Measurements from ENCODE around the gene RNU2-1.
"Not testable (repeated sequence)": the region's sequence is repeated elsewhere in the genome, so short reads cannot be mapped to it uniquely, and the experiment has no call there.

DNA sequence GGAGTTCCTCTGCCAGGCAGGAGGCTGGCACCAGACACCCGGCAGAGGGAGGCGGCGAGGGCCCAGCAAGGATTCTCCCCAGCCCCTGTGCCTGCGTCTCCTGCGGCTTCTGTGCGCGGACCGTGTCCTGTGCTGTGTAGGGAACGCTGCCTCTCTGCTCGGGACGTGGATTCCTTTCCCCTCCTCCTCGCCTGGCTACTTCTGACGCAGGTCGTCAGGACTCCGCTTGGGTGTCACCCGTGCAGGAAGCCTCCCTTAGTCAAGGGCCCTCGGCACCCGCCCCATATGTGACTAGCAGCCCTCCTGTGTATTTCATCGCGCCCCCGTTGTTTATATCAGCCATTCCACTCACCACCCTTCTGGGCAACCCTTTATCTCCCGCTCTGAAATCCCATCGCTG lies 12.7 kb upstream of the RNU2-1 start:
- TF ChIP-seq, protein P1, sequence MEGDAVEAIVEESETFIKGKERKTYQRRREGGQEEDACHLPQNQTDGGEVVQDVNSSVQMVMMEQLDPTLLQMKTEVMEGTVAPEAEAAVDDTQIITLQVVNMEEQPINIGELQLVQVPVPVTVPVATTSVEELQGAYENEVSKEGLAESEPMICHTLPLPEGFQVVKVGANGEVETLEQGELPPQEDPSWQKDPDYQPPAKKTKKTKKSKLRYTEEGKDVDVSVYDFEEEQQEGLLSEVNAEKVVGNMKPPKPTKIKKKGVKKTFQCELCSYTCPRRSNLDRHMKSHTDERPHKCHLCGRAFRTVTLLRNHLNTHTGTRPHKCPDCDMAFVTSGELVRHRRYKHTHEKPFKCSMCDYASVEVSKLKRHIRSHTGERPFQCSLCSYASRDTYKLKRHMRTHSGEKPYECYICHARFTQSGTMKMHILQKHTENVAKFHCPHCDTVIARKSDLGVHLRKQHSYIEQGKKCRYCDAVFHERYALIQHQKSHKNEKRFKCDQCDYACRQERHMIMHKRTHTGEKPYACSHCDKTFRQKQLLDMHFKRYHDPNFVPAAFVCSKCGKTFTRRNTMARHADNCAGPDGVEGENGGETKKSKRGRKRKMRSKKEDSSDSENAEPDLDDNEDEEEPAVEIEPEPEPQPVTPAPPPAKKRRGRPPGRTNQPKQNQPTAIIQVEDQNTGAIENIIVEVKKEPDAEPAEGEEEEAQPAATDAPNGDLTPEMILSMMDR (IDR thresholded peaks at IDR 0.05) = not testable (repeated sequence)
- TF ChIP-seq GATA2 (CRISPR knock-in tag; IDR thresholded peaks at IDR 0.05); EZH2phosphoT487 (IDR thresholded peaks at IDR 0.05; ENCODE audit: borderline replicate concordance, low read depth); RAD21 (IDR thresholded peaks at IDR 0.05; ENCODE audit: low read length); MAX (IDR thresholded peaks at IDR 0.05; ENCODE audit: low read depth); RXRA (IDR thresholded peaks at IDR 0.05; ENCODE audit: borderline replicate concordance, low read depth); SMC3 (IDR thresholded peaks at IDR 0.05; ENCODE audit: low read depth, low read length); RFX5 (IDR thresholded peaks at IDR 0.05; ENCODE audit: low read length): not testable (repeated sequence)
- TF ChIP-seq, protein P2, sequence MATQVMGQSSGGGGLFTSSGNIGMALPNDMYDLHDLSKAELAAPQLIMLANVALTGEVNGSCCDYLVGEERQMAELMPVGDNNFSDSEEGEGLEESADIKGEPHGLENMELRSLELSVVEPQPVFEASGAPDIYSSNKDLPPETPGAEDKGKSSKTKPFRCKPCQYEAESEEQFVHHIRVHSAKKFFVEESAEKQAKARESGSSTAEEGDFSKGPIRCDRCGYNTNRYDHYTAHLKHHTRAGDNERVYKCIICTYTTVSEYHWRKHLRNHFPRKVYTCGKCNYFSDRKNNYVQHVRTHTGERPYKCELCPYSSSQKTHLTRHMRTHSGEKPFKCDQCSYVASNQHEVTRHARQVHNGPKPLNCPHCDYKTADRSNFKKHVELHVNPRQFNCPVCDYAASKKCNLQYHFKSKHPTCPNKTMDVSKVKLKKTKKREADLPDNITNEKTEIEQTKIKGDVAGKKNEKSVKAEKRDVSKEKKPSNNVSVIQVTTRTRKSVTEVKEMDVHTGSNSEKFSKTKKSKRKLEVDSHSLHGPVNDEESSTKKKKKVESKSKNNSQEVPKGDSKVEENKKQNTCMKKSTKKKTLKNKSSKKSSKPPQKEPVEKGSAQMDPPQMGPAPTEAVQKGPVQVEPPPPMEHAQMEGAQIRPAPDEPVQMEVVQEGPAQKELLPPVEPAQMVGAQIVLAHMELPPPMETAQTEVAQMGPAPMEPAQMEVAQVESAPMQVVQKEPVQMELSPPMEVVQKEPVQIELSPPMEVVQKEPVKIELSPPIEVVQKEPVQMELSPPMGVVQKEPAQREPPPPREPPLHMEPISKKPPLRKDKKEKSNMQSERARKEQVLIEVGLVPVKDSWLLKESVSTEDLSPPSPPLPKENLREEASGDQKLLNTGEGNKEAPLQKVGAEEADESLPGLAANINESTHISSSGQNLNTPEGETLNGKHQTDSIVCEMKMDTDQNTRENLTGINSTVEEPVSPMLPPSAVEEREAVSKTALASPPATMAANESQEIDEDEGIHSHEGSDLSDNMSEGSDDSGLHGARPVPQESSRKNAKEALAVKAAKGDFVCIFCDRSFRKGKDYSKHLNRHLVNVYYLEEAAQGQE (IDR thresholded peaks at IDR 0.05; ENCODE audit: low read depth, low read length) = not testable (repeated sequence)
